CD4-positive, alpha-beta T cell (primary cell): Measurements from ENCODE around the gene ARMC3. TPM values are rescaled to one million over a fixed set of nuclear protein-coding genes. Genes with fewer than 3 reads are reported as not detected.

Source experiments
- ATAC-seq: fragments of 200-7000 bp; cut with Tn5 transposase; one replicate; pipeline ENCODE4 v1.10.0; 2022; ENCODE audit warnings: mild to moderate bottlenecking; ENCODE audit not compliant: poor library complexity
- CTCF ChIA-PET: fragments of 350-600 bp; sonication (Branson Sonifier 250); formaldehyde crosslinking; loops from one replicate; lab custom pipeline; 2021; ENCODE audit warnings: antibody characterized with exemption, inconsistent platforms; lab: Charles Lee
- POLR2A ChIA-PET: fragments of 350-600 bp; sonication (Branson Sonifier 250); formaldehyde crosslinking; loops from one replicate; lab custom pipeline; 2021; ENCODE audit warnings: antibody characterized with exemption, inconsistent platforms; lab: Charles Lee
- DNase-seq, 14 experiments: peaks; one replicate each; pipeline ENCODE4 v3.0.0-alpha.2; 2013 to 2020; ENCODE audit warnings: mixed read lengths in 2 of 14
- H3K27ac ChIP-seq, 2 donors: one replicate each; pipeline versions ENCODE4 v1.5.1 to v1.7.0; 2013; ENCODE audit warnings: low read length in 2 of 2, low read depth in 1 of 2, mild to moderate bottlenecking in 1 of 2
- H3K27me3 ChIP-seq, 2 experiments: 1 replicate in 1 of 2; 2 replicates in 1 of 2; pipeline versions ENCODE4 v1.6.1 to v1.7.0; 2013; ENCODE audit warnings: low read length in 2 of 2, control low read depth in 1 of 2, mild to moderate bottlenecking in 1 of 2, moderate library complexity in 1 of 2; ENCODE audit not compliant: insufficient read depth in 2 of 2, control insufficient read depth in 1 of 2
- H3K36me3 ChIP-seq: one replicate; pipeline ENCODE4 v1.6.1; 2013; ENCODE audit warnings: low read length, control low read depth; ENCODE audit not compliant: insufficient read depth
- H3K4me1 ChIP-seq: one replicate; pipeline ENCODE4 v1.6.1; 2013; ENCODE audit warnings: low read length, control low read depth; ENCODE audit not compliant: insufficient read depth
- H3K4me3 ChIP-seq: one replicate; pipeline ENCODE4 v1.5.1; 2013; ENCODE audit warnings: mild to moderate bottlenecking, low read length, moderate library complexity
- H3K9me3 ChIP-seq, 2 experiments: 1 replicate in 1 of 2; 2 replicates in 1 of 2; pipeline versions ENCODE4 v1.6.1 to v1.7.0; 2013; ENCODE audit warnings: low read length in 2 of 2, mild to moderate bottlenecking in 2 of 2, control low read depth in 1 of 2, moderate library complexity in 1 of 2; ENCODE audit not compliant: control insufficient read depth in 1 of 2, insufficient read depth in 1 of 2
- H3K27ac Mint-ChIP-seq: one replicate; pipeline ENCODE4 v1.8.0; 2020; ENCODE audit warnings: mixed read lengths
- H3K27me3 Mint-ChIP-seq: one replicate; pipeline ENCODE4 v1.8.0; 2021; ENCODE audit warnings: mixed read lengths
- H3K36me3 Mint-ChIP-seq: one replicate; pipeline ENCODE4 v1.8.0; 2021; ENCODE audit warnings: low read depth, mixed read lengths
- H3K4me1 Mint-ChIP-seq: one replicate; pipeline ENCODE4 v1.8.0; 2021; ENCODE audit warnings: low read depth, mixed read lengths
- H3K4me3 Mint-ChIP-seq: one replicate; pipeline ENCODE4 v1.8.0; 2020; ENCODE audit warnings: mild to moderate bottlenecking, mixed read lengths
- H3K9me3 Mint-ChIP-seq: one replicate; pipeline ENCODE4 v1.8.0; 2020; ENCODE audit warnings: mixed read lengths
- CTCF ChIP-seq: fragments of 200-600 bp; IDR thresholded peaks from one replicate; pipeline ENCODE4 v1.8.0; 2022; ENCODE audit warnings: antibody characterized with exemption, mild to moderate bottlenecking
- intact Hi-C, 2 experiments: fragments of 100-400 bp; cut with DNase I in 1 of 2; cut with micrococcal nuclease in 1 of 2; formaldehyde crosslinking; loops; one replicate each; pipeline versions ENCODE4 v1.15.1 to v1.9.0; 2023 to 2025; cut with DNase I, micrococcal nuclease
- total RNA-seq, 174 experiments: library from RNA in 2 of 174; stranded (reverse) in 2 of 174; gene quantifications; one replicate each; pipeline ENCODE4 v1.2.3 and lab custom pipeline; 2021 to 2026

ARMC3 gene
- total RNA-seq, 2 experiments from 2014 or later = not detected

GRCh38 chr10:22978287-22978686, 50.4 kb downstream of the ARMC3 start:
- no peaks in the 10 kb centered on the region for H3K36me3 Mint-ChIP-seq
- POLR2A ChIA-PET = no interaction called here
- Histone ChIP-seq H3K27me3 (no peaks in the 10 kb centered on the region), H3K36me3 (no peaks in the 10 kb centered on the region), H3K9me3 (no peaks in the 10 kb centered on the region), H3K4me1 (no peaks in the 10 kb centered on the region), H3K27ac (no peak overlapping the region), H3K4me3 (no peak overlapping the region)
- intact Hi-C loops = no loop called here
- DNase-seq (no peak), ATAC-seq (no peak)
- TF ChIP-seq CTCF = no peak
- H3K4me3 Mint-ChIP-seq = no peak overlapping the region
- H3K9me3 Mint-ChIP-seq = no peaks in the 10 kb centered on the region
- no peak overlapping the region for H3K27ac Mint-ChIP-seq
- no peaks in the 10 kb centered on the region for H3K4me1 Mint-ChIP-seq
- CTCF ChIA-PET = no interaction called here
- peaks cover 3% of the 10 kb centered on the region for H3K27me3 Mint-ChIP-seq

DNA sequence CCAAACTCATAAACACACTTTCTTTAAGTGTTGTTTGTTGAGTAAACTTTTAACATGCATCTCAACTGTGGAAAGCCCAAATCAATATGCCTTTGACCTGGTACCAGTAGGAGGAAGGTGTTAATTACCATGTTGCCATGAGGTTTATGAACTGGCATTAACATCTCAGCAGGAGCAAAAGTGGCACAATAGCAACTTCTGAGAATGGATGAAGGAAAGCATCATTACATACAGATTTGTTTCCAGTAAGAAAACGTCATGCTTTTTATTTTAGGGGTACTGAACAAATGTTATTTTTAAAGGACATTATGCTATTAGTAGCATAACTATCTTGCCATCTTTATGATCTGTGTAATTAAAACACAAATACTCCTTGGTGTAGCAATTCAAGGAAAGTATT, 51.1 kb downstream of the ARMC3 start:
- POLR2A ChIA-PET = no interaction called here
- intact Hi-C loops = no loop called here
- DNase-seq = no peak

DNA sequence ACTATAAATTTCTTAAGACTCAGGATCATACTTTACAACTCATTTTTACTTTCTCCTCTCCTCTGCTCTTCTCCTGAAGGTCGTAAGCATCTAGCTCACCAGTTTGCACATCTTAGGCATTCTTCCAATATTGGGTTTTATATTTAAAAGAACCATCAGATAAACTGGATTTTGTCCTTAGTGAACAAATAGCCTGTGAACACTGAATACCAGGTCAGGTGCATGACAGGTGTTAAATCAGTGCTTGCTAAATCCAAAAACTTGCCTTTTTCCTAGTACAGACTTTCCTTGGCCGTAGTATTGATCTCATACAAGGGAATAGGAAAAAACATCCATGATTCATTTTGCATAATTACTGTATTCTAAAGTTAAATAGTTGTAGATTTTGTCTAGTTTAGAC, 53.0 kb downstream of the ARMC3 start:
- Histone ChIP-seq H3K9me3 (no peaks in the 10 kb centered on the region), H3K27me3 (no peaks in the 10 kb centered on the region), H3K4me1 (no peaks in the 10 kb centered on the region), H3K4me3 (no peak overlapping the region), H3K27ac (no peak overlapping the region), H3K36me3 (no peaks in the 10 kb centered on the region)
- ChIA-PET POLR2A (interaction anchor here (0.6 kb wide), 1 partner anchor 380 kb away, joined by 3 read pairs; no protein-coding TSS in a partner anchor), CTCF (interaction anchor here (0.8 to 1.3 kb wide), 2 partner anchors 8 to 9 kb away, joined by 3 read pairs; no protein-coding TSS in a partner anchor)
- ATAC-seq (no peak), DNase-seq (no peak)
- Mint-ChIP-seq H3K27me3 (peaks cover 3% of the 10 kb centered on the region), H3K9me3 (no peaks in the 10 kb centered on the region), H3K4me3 (no peak overlapping the region), H3K4me1 (no peaks in the 10 kb centered on the region), H3K27ac (no peak overlapping the region), H3K36me3 (no peaks in the 10 kb centered on the region)
- TF ChIP-seq CTCF = no peak
- intact Hi-C loops = loop anchor here (10.0 kb wide), 2 partner anchors 726 to 766 kb away; partner anchors contain the start of gene EBLN1 (in 1 of the 2)

More for the DNA sequence above, 51.1 kb downstream of the ARMC3 start:
- peaks cover 3% of the 10 kb centered on the region for H3K27me3 Mint-ChIP-seq
- no peaks in the 10 kb centered on the region for H3K36me3 ChIP-seq
- H3K4me1 ChIP-seq = no peaks in the 10 kb centered on the region
- H3K4me3 ChIP-seq = no peak overlapping the region
- ATAC-seq = no peak
- H3K9me3 ChIP-seq = no peaks in the 10 kb centered on the region
- H3K4me1 Mint-ChIP-seq = no peaks in the 10 kb centered on the region
- CTCF ChIA-PET = no interaction called here
- no peak for TF ChIP-seq CTCF
- no peak overlapping the region for H3K27ac ChIP-seq
- no peaks in the 10 kb centered on the region for H3K36me3 Mint-ChIP-seq
- H3K27ac Mint-ChIP-seq = no peak overlapping the region
- H3K9me3 Mint-ChIP-seq = no peaks in the 10 kb centered on the region
- no peak overlapping the region for H3K4me3 Mint-ChIP-seq
- no peaks in the 10 kb centered on the region for H3K27me3 ChIP-seq
